HCT116 (cell line): ENCODE results near the gene ANHX. TPM values are rescaled to one million over a fixed set of nuclear protein-coding genes. Genes with fewer than 3 reads are reported as not detected.

Source experiments
- ATAC-seq: fragments of 200-7000 bp; cut with Tn5 transposase; 2 replicates; pipeline ENCODE4 v1.9.1; 2020; ENCODE audit warnings: mild to moderate bottlenecking, moderate library complexity
- BruUV-seq: library from RNA; stranded (reverse); fragments of 400-500 nt; replicated peaks from 2 replicates; lab custom pipeline; 2021; lab: Mats Ljungman, UMichigan
- CTCF ChIA-PET: fragments of 300-600 bp; sonication (Branson Sonifier 250); formaldehyde crosslinking; loops from one replicate; lab custom pipeline; 2021; ENCODE audit warnings: antibody characterized with exemption; lab: Charles Lee
- POLR2A ChIA-PET: fragments of 300-600, 350-600 bp; sonication (Branson Sonifier 250); formaldehyde crosslinking; loops from one replicate; lab custom pipeline; 2021; ENCODE audit warnings: antibody characterized with exemption; lab: Charles Lee
- RAD21 ChIA-PET, 2 experiments: fragments of 300-600 bp; sonication (Branson Sonifier 250); formaldehyde crosslinking; loops; one replicate each; lab custom pipeline; 2023; ENCODE audit warnings: low total read pairs in 2 of 2; ENCODE audit not compliant: uncharacterized antibody in 2 of 2, unreplicated experiment in 2 of 2, low non-redundant PET in 1 of 2; lab: Charles Lee
- DNase-seq: peaks from one replicate; pipeline ENCODE4 v3.0.0-alpha.2; 2010; ENCODE audit warnings: low read depth, low spot score
- H2AFZ ChIP-seq: fragments of 200-600 bp; shearing (Covaris generic), sonication (generic); 2 replicates; pipeline ENCODE4 v1.6.1; 2017; ENCODE audit warnings: low read depth, mixed run types, mixed read lengths, antibody characterized with exemption, low read length; ENCODE audit not compliant: poor library complexity, severe bottlenecking
- H3K27ac ChIP-seq: 2 replicates; pipeline ENCODE4 v1.5.1; 2012; ENCODE audit warnings: low read depth, low read length
- H3K27me3 ChIP-seq: fragments of 200-600 bp; sonication (generic); 2 replicates; pipeline ENCODE4 v1.6.1; 2016; ENCODE audit warnings: mixed run types, low read length, mixed read lengths; ENCODE audit not compliant: insufficient read depth
- H3K36me3 ChIP-seq, 2 experiments: fragments of 200-500 bp in 1 of 2; fragments of 200-600 bp in 1 of 2; sonication (Bioruptor generic) in 1 of 2; sonication (generic) in 1 of 2; 2 replicates each; pipeline versions ENCODE4 v1.5.1 to v1.6.1; 2014 to 2016; ENCODE audit warnings: low read length in 2 of 2, inconsistent platforms in 1 of 2, mixed read lengths in 1 of 2, mixed run types in 1 of 2; ENCODE audit not compliant: insufficient read depth in 2 of 2, control insufficient read depth in 1 of 2
- H3K4me1 ChIP-seq, 2 experiments: fragments of 200-600 bp in 1 of 2; sonication (generic) in 1 of 2; 2 replicates each; pipeline versions ENCODE4 v1.5.1 to v1.6.1; 2012 to 2017; ENCODE audit warnings: low read length in 2 of 2, inconsistent platforms in 1 of 2, mild to moderate bottlenecking in 1 of 2, mixed read lengths in 1 of 2, mixed run types in 1 of 2, moderate library complexity in 1 of 2; ENCODE audit not compliant: insufficient read depth in 2 of 2, control insufficient read depth in 1 of 2
- H3K4me2 ChIP-seq: fragments of 200-600 bp; sonication (generic); 2 replicates; pipeline ENCODE4 v1.6.1; 2017; ENCODE audit warnings: mixed run types, low read length, mixed read lengths
- H3K4me3 ChIP-seq, 2 experiments: fragments of 200-600 bp in 1 of 2; sonication (generic) in 1 of 2; replicated peaks in 1 of 2; 2 replicates each; pipeline ENCODE4 v1.5.1; 2011 to 2016; ENCODE audit warnings: low read length in 2 of 2, control low read depth in 1 of 2, low read depth in 1 of 2, mild to moderate bottlenecking in 1 of 2, mixed read lengths in 1 of 2, mixed run types in 1 of 2
- H3K79me2 ChIP-seq: fragments of 200-600 bp; sonication (generic); 2 replicates; pipeline ENCODE4 v1.6.1; 2017; ENCODE audit warnings: mild to moderate bottlenecking, mixed run types, low read length, moderate library complexity, mixed read lengths; ENCODE audit not compliant: insufficient read depth
- H3K9ac ChIP-seq: fragments of 200-600 bp; sonication (generic); 2 replicates; pipeline ENCODE4 v1.6.1; 2016; ENCODE audit warnings: low read length, mixed read lengths
- H3K9me2 ChIP-seq: fragments of 200-600 bp; sonication (generic), shearing (Covaris generic); 2 replicates; pipeline ENCODE4 v1.6.1; 2017; ENCODE audit warnings: mixed run types, mild to moderate bottlenecking, moderate library complexity; ENCODE audit not compliant: insufficient read depth
- H3K9me3 ChIP-seq, 2 experiments: fragments of 200-500 bp in 1 of 2; fragments of 200-600 bp in 1 of 2; sonication (Bioruptor generic) in 1 of 2; sonication (generic) in 1 of 2; 2 replicates each; pipeline ENCODE4 v1.6.1; 2014 to 2017; ENCODE audit warnings: low read length in 2 of 2, mixed read lengths in 2 of 2, inconsistent platforms in 1 of 2, low read depth in 1 of 2, mild to moderate bottlenecking in 1 of 2, mixed run types in 1 of 2, moderate library complexity in 1 of 2; ENCODE audit not compliant: control insufficient read depth in 1 of 2, insufficient read depth in 1 of 2
- H4K20me1 ChIP-seq: fragments of 200-600 bp; sonication (generic), shearing (Covaris generic); 2 replicates; pipeline ENCODE4 v1.6.1; 2017; ENCODE audit warnings: mixed run types, mild to moderate bottlenecking, moderate library complexity; ENCODE audit not compliant: insufficient read depth
- CBX3 ChIP-seq: IDR thresholded peaks from 2 replicates; pipeline ENCODE4 v1.6.1; 2012; ENCODE audit warnings: low read depth
- EGR1 ChIP-seq: IDR thresholded peaks from 2 replicates; pipeline ENCODE4 v1.6.1; 2012; ENCODE audit warnings: low read depth
- ELF1 ChIP-seq: IDR thresholded peaks from 2 replicates; pipeline ENCODE4 v1.6.1; 2012; ENCODE audit warnings: low read depth, borderline replicate concordance
- EZH2 ChIP-seq: fragments of 200-600 bp; sonication (generic); IDR thresholded peaks from 2 replicates; pipeline ENCODE4 v1.6.1; 2017; ENCODE audit warnings: antibody characterized with exemption, mixed run types
- EZH2phosphoT487 ChIP-seq: fragments of 200-600 bp; IDR thresholded peaks from 2 replicates; pipeline ENCODE4 v1.6.1; 2018; ENCODE audit warnings: antibody characterized with exemption, borderline replicate concordance
- FOSL1 ChIP-seq: IDR thresholded peaks from 2 replicates; pipeline ENCODE4 v1.6.1; 2012; ENCODE audit warnings: low read depth
- JUND ChIP-seq: IDR thresholded peaks from 2 replicates; pipeline ENCODE4 v1.6.1; 2012
- POLR2A ChIP-seq: IDR thresholded peaks from 2 replicates; pipeline ENCODE4 v1.7.0; 2011; ENCODE audit warnings: borderline replicate concordance; ENCODE audit not compliant: insufficient read depth, insufficient read length; ENCODE audit errors: extremely low read depth
- POLR2AphosphoS5 ChIP-seq: IDR thresholded peaks from 2 replicates; pipeline ENCODE4 v1.6.1; 2011; ENCODE audit warnings: mild to moderate bottlenecking, low read depth, low read length, moderate library complexity
- RAD21 ChIP-seq: IDR thresholded peaks from 2 replicates; pipeline ENCODE4 v1.6.1; 2012; ENCODE audit warnings: low read depth, mild to moderate bottlenecking
- SIN3A ChIP-seq: IDR thresholded peaks from 2 replicates; pipeline ENCODE4 v1.6.1; 2012; ENCODE audit warnings: low read depth
- SP1 ChIP-seq: IDR thresholded peaks from 2 replicates; pipeline ENCODE4 v1.6.1; 2012; ENCODE audit warnings: low read depth
- SRF ChIP-seq: IDR thresholded peaks from 2 replicates; pipeline ENCODE4 v1.6.1; 2012; ENCODE audit warnings: low read depth
- TCF7L2 ChIP-seq: IDR thresholded peaks from 2 replicates; pipeline ENCODE4 v1.7.0; 2011; ENCODE audit warnings: borderline replicate concordance, inconsistent platforms; ENCODE audit not compliant: insufficient read depth, insufficient read length; ENCODE audit errors: extremely low read depth
- YY1 ChIP-seq: IDR thresholded peaks from 2 replicates; pipeline ENCODE4 v1.6.1; 2011; ENCODE audit warnings: low read length, low read depth, moderate library complexity, mild to moderate bottlenecking; ENCODE audit not compliant: insufficient replicate concordance; ENCODE audit errors: extremely low read depth
- ZFX ChIP-seq: fragments of 450-650 bp; IDR thresholded peaks from 2 replicates; pipeline ENCODE4 v1.6.1; 2017
- ZNF274 ChIP-seq: fragments of 200-500 bp; sonication (Bioruptor generic); IDR thresholded peaks from 2 replicates; pipeline ENCODE4 v1.6.1; 2014; ENCODE audit warnings: mild to moderate bottlenecking, low read depth, low read length, inconsistent platforms
- intact Hi-C: fragments of 100-400 bp; cut with micrococcal nuclease; formaldehyde crosslinking; loops from 2 replicates; pipeline ENCODE4 v1.10.0; 2022
- total RNA-seq: library from RNA; stranded (reverse); gene quantifications from one replicate; pipeline ENCODE4 v1.2.1, GENCODE V29; 2021; ENCODE audit not compliant: unreplicated experiment
- TF ChIP-seq, protein P1 (sequence below): IDR thresholded peaks from 2 replicates; pipeline ENCODE4 v1.6.1; 2012; ENCODE audit warnings: low read depth
- TF ChIP-seq, protein P2 (sequence below), 3 experiments: fragments of 200-600 bp in 1 of 3; sonication (generic) in 1 of 3; IDR thresholded peaks in 2 of 3; conservative IDR thresholded peaks in 1 of 3; 2 replicates each; pipeline ENCODE4 v1.5.1; 2012 to 2017; ENCODE audit warnings: low read depth in 2 of 3, low read length in 2 of 3, antibody characterized with exemption in 1 of 3, borderline replicate concordance in 1 of 3, control low read depth in 1 of 3, mild to moderate bottlenecking in 1 of 3, mixed read lengths in 1 of 3, mixed run types in 1 of 3, moderate library complexity in 1 of 3; ENCODE audit not compliant: insufficient read depth in 1 of 3
- TF ChIP-seq, protein P3 (sequence below): IDR thresholded peaks from 2 replicates; pipeline ENCODE4 v1.6.1; 2011; ENCODE audit warnings: mild to moderate bottlenecking, low read length, moderate library complexity; ENCODE audit not compliant: insufficient replicate concordance; ENCODE audit errors: extremely low read depth

ANHX gene
- total RNA-seq, 1 experiment from 2014 or later = not detected

DNA sequence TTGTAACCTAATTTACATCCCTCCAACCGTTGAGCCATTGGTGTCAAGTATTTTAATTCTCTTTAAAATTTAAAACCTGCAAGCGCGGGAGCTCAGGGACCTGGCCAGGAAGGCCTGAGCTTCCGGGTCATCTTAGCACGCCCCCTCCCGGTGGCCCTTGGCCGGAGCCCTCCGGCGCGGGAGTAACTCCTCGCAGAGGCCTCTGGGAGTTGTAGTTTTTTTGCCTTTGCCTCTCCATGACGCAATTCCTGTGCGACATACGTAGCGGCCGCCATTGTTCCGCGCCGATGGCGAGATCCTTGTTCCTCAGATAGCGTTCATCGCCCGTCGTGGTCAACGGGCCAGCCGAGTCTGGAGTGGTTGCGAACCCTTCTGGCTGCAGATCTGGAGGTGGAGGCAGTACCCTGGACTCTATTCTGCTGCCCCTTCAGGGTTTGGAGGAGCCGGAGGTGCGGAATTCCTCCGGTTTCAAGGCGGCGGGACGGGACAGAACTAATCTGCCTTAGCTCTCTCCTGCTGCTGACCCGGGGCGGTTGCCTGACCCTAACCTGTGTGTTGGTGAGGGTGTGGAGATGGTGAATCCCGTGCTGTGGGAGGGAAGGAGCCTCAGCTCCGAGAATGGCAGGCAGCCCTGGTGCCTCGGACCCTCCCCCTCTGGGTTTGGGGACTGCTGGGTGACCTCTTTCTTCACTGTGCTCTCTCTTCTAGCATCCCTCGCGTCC is 54.3 kb downstream of the ANHX start, which contains the start of gene ZNF268:
TSS of gene ZNF268 (plus strand) at position 258 of the 722 bp plus-strand sequence. CDS start 503 bp downstream, outside the sequence.
- POLR2A ChIA-PET = no interaction called here
- intact Hi-C loops = loop anchor here (1.0 kb wide), 2 partner anchors 144 to 413 kb away; partner anchors contain the start of gene ZNF84
- Histone ChIP-seq H3K27ac (peak within 1 kb of the TSS; percentile 56), H3K27me3 (no peaks in the 10 kb centered on the region), H2AFZ (peak within 1 kb of the TSS; percentile 60), H3K36me3 (peaks cover 0 to 4% of the 10 kb centered on the region in 2 experiments; a peak in 1 of 4 replicates), H3K9me2 (no peaks in the 10 kb centered on the region), H3K9ac (peak within 1 kb of the TSS; percentile 63), H3K79me2 (peaks cover 3% of the 10 kb centered on the region; the same call in 1 of the 2 replicates), H3K4me2 (peak within 1 kb of the TSS; percentile 80), H3K4me1 (peaks cover 0 to 7% of the 10 kb centered on the region in 2 experiments; a peak in 1 of 4 replicates), H3K9me3 (peaks cover 17 to 22% of the 10 kb centered on the region in 2 experiments; a peak in 2 of 4 replicates), H3K4me3 (peak within 1 kb of the TSS; percentile 77 to 83), H4K20me1 (no peaks in the 10 kb centered on the region)
- peak; percentile 85 for DNase-seq
- TSS peak; percentile 71 for BruUV-seq
- CTCF ChIA-PET = no interaction called here
- RAD21 ChIA-PET = no interaction called here
- ATAC-seq = peak; percentile 96
- peak; percentile 63 for TF ChIP-seq SP1
- no peak for TF ChIP-seq EZH2
- peak; percentile 80 for TF ChIP-seq ELF1
- no peak for TF ChIP-seq ZNF274
- no peak for TF ChIP-seq JUND
- peak; percentile 69; the same call in 1 of the 2 replicates for TF ChIP-seq EGR1
- peak; percentile 56 for TF ChIP-seq RAD21
- TF ChIP-seq CBX3 = peak; percentile 96
- 0 out of 2 replicates have a peak, but pooled peaks have one; percentile 15 for TF ChIP-seq SIN3A
- TF ChIP-seq SRF = peak; percentile 95
- TF ChIP-seq POLR2AphosphoS5 = peak; percentile 80
- TF ChIP-seq, protein P1, sequence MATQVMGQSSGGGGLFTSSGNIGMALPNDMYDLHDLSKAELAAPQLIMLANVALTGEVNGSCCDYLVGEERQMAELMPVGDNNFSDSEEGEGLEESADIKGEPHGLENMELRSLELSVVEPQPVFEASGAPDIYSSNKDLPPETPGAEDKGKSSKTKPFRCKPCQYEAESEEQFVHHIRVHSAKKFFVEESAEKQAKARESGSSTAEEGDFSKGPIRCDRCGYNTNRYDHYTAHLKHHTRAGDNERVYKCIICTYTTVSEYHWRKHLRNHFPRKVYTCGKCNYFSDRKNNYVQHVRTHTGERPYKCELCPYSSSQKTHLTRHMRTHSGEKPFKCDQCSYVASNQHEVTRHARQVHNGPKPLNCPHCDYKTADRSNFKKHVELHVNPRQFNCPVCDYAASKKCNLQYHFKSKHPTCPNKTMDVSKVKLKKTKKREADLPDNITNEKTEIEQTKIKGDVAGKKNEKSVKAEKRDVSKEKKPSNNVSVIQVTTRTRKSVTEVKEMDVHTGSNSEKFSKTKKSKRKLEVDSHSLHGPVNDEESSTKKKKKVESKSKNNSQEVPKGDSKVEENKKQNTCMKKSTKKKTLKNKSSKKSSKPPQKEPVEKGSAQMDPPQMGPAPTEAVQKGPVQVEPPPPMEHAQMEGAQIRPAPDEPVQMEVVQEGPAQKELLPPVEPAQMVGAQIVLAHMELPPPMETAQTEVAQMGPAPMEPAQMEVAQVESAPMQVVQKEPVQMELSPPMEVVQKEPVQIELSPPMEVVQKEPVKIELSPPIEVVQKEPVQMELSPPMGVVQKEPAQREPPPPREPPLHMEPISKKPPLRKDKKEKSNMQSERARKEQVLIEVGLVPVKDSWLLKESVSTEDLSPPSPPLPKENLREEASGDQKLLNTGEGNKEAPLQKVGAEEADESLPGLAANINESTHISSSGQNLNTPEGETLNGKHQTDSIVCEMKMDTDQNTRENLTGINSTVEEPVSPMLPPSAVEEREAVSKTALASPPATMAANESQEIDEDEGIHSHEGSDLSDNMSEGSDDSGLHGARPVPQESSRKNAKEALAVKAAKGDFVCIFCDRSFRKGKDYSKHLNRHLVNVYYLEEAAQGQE = no peak
- TF ChIP-seq, protein P2, sequence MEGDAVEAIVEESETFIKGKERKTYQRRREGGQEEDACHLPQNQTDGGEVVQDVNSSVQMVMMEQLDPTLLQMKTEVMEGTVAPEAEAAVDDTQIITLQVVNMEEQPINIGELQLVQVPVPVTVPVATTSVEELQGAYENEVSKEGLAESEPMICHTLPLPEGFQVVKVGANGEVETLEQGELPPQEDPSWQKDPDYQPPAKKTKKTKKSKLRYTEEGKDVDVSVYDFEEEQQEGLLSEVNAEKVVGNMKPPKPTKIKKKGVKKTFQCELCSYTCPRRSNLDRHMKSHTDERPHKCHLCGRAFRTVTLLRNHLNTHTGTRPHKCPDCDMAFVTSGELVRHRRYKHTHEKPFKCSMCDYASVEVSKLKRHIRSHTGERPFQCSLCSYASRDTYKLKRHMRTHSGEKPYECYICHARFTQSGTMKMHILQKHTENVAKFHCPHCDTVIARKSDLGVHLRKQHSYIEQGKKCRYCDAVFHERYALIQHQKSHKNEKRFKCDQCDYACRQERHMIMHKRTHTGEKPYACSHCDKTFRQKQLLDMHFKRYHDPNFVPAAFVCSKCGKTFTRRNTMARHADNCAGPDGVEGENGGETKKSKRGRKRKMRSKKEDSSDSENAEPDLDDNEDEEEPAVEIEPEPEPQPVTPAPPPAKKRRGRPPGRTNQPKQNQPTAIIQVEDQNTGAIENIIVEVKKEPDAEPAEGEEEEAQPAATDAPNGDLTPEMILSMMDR (IDR thresholded peaks at IDR 0.05 in 2 of 3, conservative IDR thresholded peaks at IDR 0.05 in 1 of 3; ENCODE audit: borderline replicate concordance in 1 of 3, insufficient read depth in 1 of 3, low read depth in 2 of 3, low read length in 2 of 3) = peak; percentile 66 to 86 (median 67)
- TF ChIP-seq, protein P3, sequence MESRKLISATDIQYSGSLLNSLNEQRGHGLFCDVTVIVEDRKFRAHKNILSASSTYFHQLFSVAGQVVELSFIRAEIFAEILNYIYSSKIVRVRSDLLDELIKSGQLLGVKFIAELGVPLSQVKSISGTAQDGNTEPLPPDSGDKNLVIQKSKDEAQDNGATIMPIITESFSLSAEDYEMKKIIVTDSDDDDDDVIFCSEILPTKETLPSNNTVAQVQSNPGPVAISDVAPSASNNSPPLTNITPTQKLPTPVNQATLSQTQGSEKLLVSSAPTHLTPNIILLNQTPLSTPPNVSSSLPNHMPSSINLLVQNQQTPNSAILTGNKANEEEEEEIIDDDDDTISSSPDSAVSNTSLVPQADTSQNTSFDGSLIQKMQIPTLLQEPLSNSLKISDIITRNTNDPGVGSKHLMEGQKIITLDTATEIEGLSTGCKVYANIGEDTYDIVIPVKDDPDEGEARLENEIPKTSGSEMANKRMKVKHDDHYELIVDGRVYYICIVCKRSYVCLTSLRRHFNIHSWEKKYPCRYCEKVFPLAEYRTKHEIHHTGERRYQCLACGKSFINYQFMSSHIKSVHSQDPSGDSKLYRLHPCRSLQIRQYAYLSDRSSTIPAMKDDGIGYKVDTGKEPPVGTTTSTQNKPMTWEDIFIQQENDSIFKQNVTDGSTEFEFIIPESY = peak; percentile 8
- no peak for TF ChIP-seq POLR2A
- TF ChIP-seq FOSL1 = no peak
- no peak for TF ChIP-seq TCF7L2
- TF ChIP-seq ZFX = no peak
- TF ChIP-seq YY1 = peak; percentile 98
- no peak for TF ChIP-seq EZH2phosphoT487
